Measurements from ENCODE around the gene TBL2. TPM values are rescaled to one million over a fixed set of nuclear protein-coding genes. Genes with fewer than 3 reads are reported as not detected.

The TBL2 gene
- total RNA-seq, 2 experiments from 2014 or later = 23.0 to 25.3 TPM

GRCh38 chr7:73602721-73603651, 24.6 kb upstream of the TBL2 start:
- DNase-seq = no peak
- H3K27ac Mint-ChIP-seq = no peak overlapping the region
- no peaks in the 10 kb centered on the region for H3K9me3 Mint-ChIP-seq
- no peaks in the 10 kb centered on the region for H3K4me1 Mint-ChIP-seq (ENCODE audit: low read depth)
- ChIA-PET CTCF (interaction anchor here (1.2 to 2.5 kb wide), 3 partner anchors 65 to 132 kb away, joined by 3 to 13 read pairs (median 8); partner anchors contain the start of gene VPS37D), POLR2A (no interaction called here)
- no peaks in the 10 kb centered on the region for H3K36me3 Mint-ChIP-seq
- intact Hi-C loops (cut with micrococcal nuclease) = no loop called here
- H3K4me3 Mint-ChIP-seq = no peak overlapping the region
- peaks cover 12% of the 10 kb centered on the region for H3K27me3 Mint-ChIP-seq

- Mint-ChIP-seq H3K27me3 (peaks cover 10% of the 10 kb centered on the region), H3K9me3 (no peaks in the 10 kb centered on the region), H3K27ac (no peak overlapping the region), H3K4me1 (ENCODE audit: low read depth) (no peaks in the 10 kb centered on the region), H3K36me3 (no peaks in the 10 kb centered on the region), H3K4me3 (no peak overlapping the region)
- POLR2A ChIA-PET = no interaction called here
- CTCF ChIA-PET = interaction anchor here (1.1 kb wide), 1 partner anchor 126 kb away, joined by 4 read pairs; no protein-coding TSS in a partner anchor
- intact Hi-C loops (cut with micrococcal nuclease) = no loop called here
- DNase-seq = no peak
Observed at GRCh38 chr7:73599916-73600315, 21.5 kb upstream of the TBL2 start.

- no peaks in the 10 kb centered on the region for H3K9me3 Mint-ChIP-seq
- no peaks in the 10 kb centered on the region for H3K36me3 Mint-ChIP-seq
- intact Hi-C loops (cut with micrococcal nuclease) = no loop called here
- no peak for DNase-seq
- peaks cover 10% of the 10 kb centered on the region for H3K27me3 Mint-ChIP-seq
- ChIA-PET CTCF (interaction anchor here (1.1 to 2.2 kb wide), 2 partner anchors 8 to 126 kb away, joined by 4 to 15 read pairs; no protein-coding TSS in a partner anchor), POLR2A (no interaction called here)
- H3K4me1 Mint-ChIP-seq (ENCODE audit: low read depth) = no peaks in the 10 kb centered on the region
- no peak overlapping the region for H3K4me3 Mint-ChIP-seq
- no peak overlapping the region for H3K27ac Mint-ChIP-seq
Observed at GRCh38 chr7:73599151-73599882, 20.9 kb upstream of the TBL2 start.

- H3K4me1 Mint-ChIP-seq (ENCODE audit: low read depth) = no peaks in the 10 kb centered on the region
- peaks cover 11% of the 10 kb centered on the region for H3K27me3 Mint-ChIP-seq
- no peak overlapping the region for H3K4me3 Mint-ChIP-seq
- H3K36me3 Mint-ChIP-seq = no peaks in the 10 kb centered on the region
- H3K27ac Mint-ChIP-seq = no peak overlapping the region
- ChIA-PET POLR2A (no interaction called here), CTCF (interaction anchor here (2.2 kb wide), 1 partner anchor 9 kb away, joined by 15 read pairs; no protein-coding TSS in a partner anchor)
- DNase-seq = no peak
- intact Hi-C loops (cut with micrococcal nuclease) = no loop called here
- no peaks in the 10 kb centered on the region for H3K9me3 Mint-ChIP-seq
Observed at GRCh38 chr7:73597978-73598782, 19.8 kb upstream of the TBL2 start.

- H3K4me3 Mint-ChIP-seq = no peak overlapping the region
- intact Hi-C loops (cut with micrococcal nuclease) = no loop called here
- ChIA-PET CTCF (interaction anchor here (1.2 to 1.7 kb wide), 2 partner anchors 9 to 11 kb away, joined by 3 to 6 read pairs; no protein-coding TSS in a partner anchor), POLR2A (no interaction called here)
- no peaks in the 10 kb centered on the region for H3K9me3 Mint-ChIP-seq
- H3K27me3 Mint-ChIP-seq = peaks cover 11% of the 10 kb centered on the region
- no peak for DNase-seq
- no peaks in the 10 kb centered on the region for H3K36me3 Mint-ChIP-seq
- no peaks in the 10 kb centered on the region for H3K4me1 Mint-ChIP-seq (ENCODE audit: low read depth)
- H3K27ac Mint-ChIP-seq = no peak overlapping the region
Observed at GRCh38 chr7:73596191-73597065, 18.0 kb upstream of the TBL2 start.

GRCh38 chr7:73595358-73595757, 17.0 kb upstream of the TBL2 start:
- intact Hi-C loops (cut with micrococcal nuclease) = no loop called here
- Mint-ChIP-seq H3K4me1 (ENCODE audit: low read depth) (no peaks in the 10 kb centered on the region), H3K27me3 (peaks cover 11% of the 10 kb centered on the region), H3K9me3 (no peaks in the 10 kb centered on the region), H3K36me3 (no peaks in the 10 kb centered on the region), H3K27ac (no peak overlapping the region), H3K4me3 (no peak overlapping the region)
- ChIA-PET CTCF (interaction anchor here (1.2 to 1.7 kb wide), 2 partner anchors 10 to 12 kb away, joined by 3 to 6 read pairs; no protein-coding TSS in a partner anchor), POLR2A (no interaction called here)
- DNase-seq = no peak

- H3K4me1 Mint-ChIP-seq (ENCODE audit: low read depth) = no peaks in the 10 kb centered on the region
- no peaks in the 10 kb centered on the region for H3K36me3 Mint-ChIP-seq
- intact Hi-C loops (cut with micrococcal nuclease) = no loop called here
- no peaks in the 10 kb centered on the region for H3K9me3 Mint-ChIP-seq
- POLR2A ChIA-PET = no interaction called here
- no peak for DNase-seq
- H3K4me3 Mint-ChIP-seq = no peak overlapping the region
- CTCF ChIA-PET = interaction anchor here (0.9 to 1.1 kb wide), 2 partner anchors 13 to 14 kb away, joined by 3 to 4 read pairs; no protein-coding TSS in a partner anchor
- H3K27me3 Mint-ChIP-seq = peaks cover 11% of the 10 kb centered on the region
- no peak overlapping the region for H3K27ac Mint-ChIP-seq
Observed at GRCh38 chr7:73593207-73594045, 15.0 kb upstream of the TBL2 start.

GRCh38 chr7:73586911-73587310, 8.5 kb upstream of the TBL2 start:
- H3K9me3 Mint-ChIP-seq = no peaks in the 10 kb centered on the region
- POLR2A ChIA-PET = interaction anchor here (0.9 kb wide), 1 partner anchor 64 kb away, joined by 3 read pairs; the partner anchor contains the start of gene BAZ1B
- no peaks in the 10 kb centered on the region for H3K27me3 Mint-ChIP-seq

GRCh38 chr7:73585196-73585595, 6.8 kb upstream of the TBL2 start:
- DNase-seq = no peak
- no peak overlapping the region for H3K4me3 Mint-ChIP-seq
- H3K9me3 Mint-ChIP-seq = no peaks in the 10 kb centered on the region
- H3K27me3 Mint-ChIP-seq = no peaks in the 10 kb centered on the region
- H3K27ac Mint-ChIP-seq = no peak overlapping the region
- peaks cover 7% of the 10 kb centered on the region for H3K4me1 Mint-ChIP-seq (ENCODE audit: low read depth)
- CTCF ChIA-PET = interaction anchor here (1.7 kb wide), 1 partner anchor 21 kb away, joined by 6 read pairs; no protein-coding TSS in a partner anchor
- POLR2A ChIA-PET = no interaction called here
- H3K36me3 Mint-ChIP-seq = no peaks in the 10 kb centered on the region
- intact Hi-C loops (cut with micrococcal nuclease) = no loop called here

More at GRCh38 chr7:73586911-73587310, 8.5 kb upstream of the TBL2 start:
- no peak overlapping the region for H3K4me3 Mint-ChIP-seq
- intact Hi-C loops (cut with micrococcal nuclease) = no loop called here
- H3K27ac Mint-ChIP-seq = no peak overlapping the region
- H3K4me1 Mint-ChIP-seq (ENCODE audit: low read depth) = peaks cover 5% of the 10 kb centered on the region
- no peaks in the 10 kb centered on the region for H3K36me3 Mint-ChIP-seq
- DNase-seq = no peak
- CTCF ChIA-PET = interaction anchor here (0.8 to 2.3 kb wide), 4 partner anchors 20 to 147 kb away, joined by 3 to 6 read pairs (median 6); no protein-coding TSS in a partner anchor

GRCh38 chr7:73582664-73583202, 4.4 kb upstream of the TBL2 start:
- peaks cover 4% of the 10 kb centered on the region for H3K36me3 Mint-ChIP-seq
- peaks cover 14% of the 10 kb centered on the region for H3K4me1 Mint-ChIP-seq (ENCODE audit: low read depth)
- H3K27ac Mint-ChIP-seq = no peak overlapping the region
- no peaks in the 10 kb centered on the region for H3K9me3 Mint-ChIP-seq
- no peak overlapping the region for H3K4me3 Mint-ChIP-seq
- intact Hi-C loops (cut with micrococcal nuclease) = no loop called here
- no peak for DNase-seq
- CTCF ChIA-PET = interaction anchor here (1.1 to 2.4 kb wide), 2 partner anchors 24 to 152 kb away, joined by 4 to 11 read pairs; no protein-coding TSS in a partner anchor
- H3K27me3 Mint-ChIP-seq = no peaks in the 10 kb centered on the region
- POLR2A ChIA-PET = no interaction called here
